ENCODE measurements around the gene PRSS1. TPM values are rescaled to one million over a fixed set of nuclear protein-coding genes. Genes with fewer than 3 reads are reported as not detected.
A peak's percentile ranks its signal among the peaks of the same experiment; 100 is the strongest.
"Not testable (repeated sequence)": the region's sequence is repeated elsewhere in the genome, so short reads cannot be mapped to it uniquely, and the experiment has no call there.

Gene PRSS1
- total RNA-seq, 4 donors from 2014 or later = not detected

DNA sequence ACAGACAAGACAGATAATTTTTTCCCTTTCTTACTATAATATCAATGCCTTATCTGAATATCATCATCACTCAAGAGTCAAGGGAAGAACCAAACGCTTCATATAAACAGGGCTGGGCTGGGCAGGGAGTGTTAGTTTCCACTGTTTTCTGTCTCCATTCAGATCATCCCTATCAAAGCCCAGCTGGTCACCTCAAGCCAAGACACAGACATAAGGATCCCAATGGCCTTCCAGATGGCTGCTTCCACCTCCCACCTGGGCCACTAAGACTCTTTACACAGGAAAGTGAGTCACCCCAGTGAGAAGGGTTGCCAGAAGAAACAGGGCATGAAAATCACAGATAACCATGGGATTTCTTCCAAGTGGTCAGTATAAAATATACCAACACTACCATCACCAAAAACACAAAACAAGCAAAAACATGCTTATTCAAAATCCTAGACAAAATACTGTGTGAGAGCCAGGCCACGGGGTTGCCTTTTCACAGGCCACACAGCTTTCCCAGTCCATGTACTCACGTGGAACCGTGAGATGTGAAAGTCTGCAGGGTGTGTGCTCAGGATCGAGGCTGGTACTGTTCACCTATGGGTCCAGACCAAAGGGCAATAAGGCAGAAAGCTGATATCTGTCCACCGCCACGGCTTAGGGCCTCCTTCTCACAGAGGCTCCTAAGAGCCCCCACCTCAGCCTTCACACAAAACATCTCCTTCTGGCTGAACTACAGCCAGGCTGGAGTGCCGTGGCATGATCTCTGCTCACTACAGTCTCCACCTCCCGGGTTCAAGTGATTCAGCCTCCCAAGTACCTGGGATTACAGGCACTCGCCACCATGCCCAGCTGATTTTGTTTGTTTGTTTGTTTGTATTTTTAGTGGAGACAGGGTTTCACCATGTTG is 5.7 kb downstream of the PRSS1 start:
- H3K27me3 ChIP-seq = no peaks in the 10 kb centered on the region
- no peaks in the 10 kb centered on the region for H3K4me1 ChIP-seq
- H3K36me3 ChIP-seq = no peaks in the 10 kb centered on the region
- intact Hi-C loops (cut with DNase I) = no loop called here
- H3K4me3 ChIP-seq = no peak overlapping the region
- peak overlapping the region in 1 of 4 donors; percentile 14 for H3K27ac ChIP-seq
- TF ChIP-seq POLR2A (IDR thresholded peaks at IDR 0.05) = no peak
- TF ChIP-seq, protein P1, sequence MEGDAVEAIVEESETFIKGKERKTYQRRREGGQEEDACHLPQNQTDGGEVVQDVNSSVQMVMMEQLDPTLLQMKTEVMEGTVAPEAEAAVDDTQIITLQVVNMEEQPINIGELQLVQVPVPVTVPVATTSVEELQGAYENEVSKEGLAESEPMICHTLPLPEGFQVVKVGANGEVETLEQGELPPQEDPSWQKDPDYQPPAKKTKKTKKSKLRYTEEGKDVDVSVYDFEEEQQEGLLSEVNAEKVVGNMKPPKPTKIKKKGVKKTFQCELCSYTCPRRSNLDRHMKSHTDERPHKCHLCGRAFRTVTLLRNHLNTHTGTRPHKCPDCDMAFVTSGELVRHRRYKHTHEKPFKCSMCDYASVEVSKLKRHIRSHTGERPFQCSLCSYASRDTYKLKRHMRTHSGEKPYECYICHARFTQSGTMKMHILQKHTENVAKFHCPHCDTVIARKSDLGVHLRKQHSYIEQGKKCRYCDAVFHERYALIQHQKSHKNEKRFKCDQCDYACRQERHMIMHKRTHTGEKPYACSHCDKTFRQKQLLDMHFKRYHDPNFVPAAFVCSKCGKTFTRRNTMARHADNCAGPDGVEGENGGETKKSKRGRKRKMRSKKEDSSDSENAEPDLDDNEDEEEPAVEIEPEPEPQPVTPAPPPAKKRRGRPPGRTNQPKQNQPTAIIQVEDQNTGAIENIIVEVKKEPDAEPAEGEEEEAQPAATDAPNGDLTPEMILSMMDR (IDR thresholded peaks at IDR 0.05) = no peak
- 65 to 79% methylated on average over 5 to 10 of the region's 10 CpGs for WGBS, 2 donors
- H3K9me3 ChIP-seq = no peaks in the 10 kb centered on the region
- DNase-seq = no peak

DNA sequence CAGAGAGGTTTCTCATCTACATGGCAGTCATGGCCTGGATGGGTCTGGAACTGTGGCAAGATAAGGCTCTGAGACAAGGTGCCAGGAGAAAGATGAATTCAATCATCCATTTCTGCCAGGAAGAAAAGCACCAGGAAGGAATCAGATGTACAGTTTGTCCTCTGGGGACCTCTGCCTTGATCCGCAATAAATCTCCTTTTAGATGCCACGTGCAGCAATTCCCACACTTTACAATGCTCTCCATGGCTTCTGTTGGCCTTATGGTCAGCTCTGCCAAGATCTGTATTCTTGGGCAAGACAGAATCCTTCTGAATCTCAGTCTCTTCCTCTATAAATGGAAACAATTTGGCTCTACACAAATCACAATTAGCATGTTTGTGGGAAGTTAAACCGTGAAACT is 9.0 kb downstream of the PRSS1 start:
- H3K4me3 ChIP-seq; H3K36me3 ChIP-seq; intact Hi-C loops (cut with DNase I); H3K27me3 ChIP-seq; DNase-seq; H3K9me3 ChIP-seq; H3K4me1 ChIP-seq; H3K27ac ChIP-seq: not testable (repeated sequence)
- 67 to 71% methylated on average over 3 of the region's 3 CpGs for WGBS, 2 donors

DNA sequence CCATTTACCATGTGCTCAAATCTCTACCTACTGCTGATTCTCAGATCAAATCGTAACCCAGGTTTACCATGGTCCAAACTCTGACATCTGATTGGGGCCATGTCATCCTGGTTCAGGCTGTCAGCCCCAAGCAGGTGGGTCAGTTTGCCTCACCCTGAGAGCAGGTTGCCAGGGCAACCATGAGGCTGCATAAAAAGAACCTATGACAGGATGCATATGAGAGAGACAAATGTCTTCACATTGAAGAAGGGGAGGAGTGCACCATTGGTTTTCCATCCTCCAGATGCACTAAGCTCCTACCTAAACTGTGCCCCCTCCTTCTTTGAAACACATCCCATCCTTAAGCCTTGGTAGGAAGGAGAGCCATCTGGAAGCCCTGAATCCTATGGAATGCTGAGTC is 10.2 kb downstream of the PRSS1 start:
- Histone ChIP-seq H3K9me3 (no peaks in the 10 kb centered on the region), H3K36me3 (no peaks in the 10 kb centered on the region), H3K27ac (no peak overlapping the region), H3K27me3 (no peaks in the 10 kb centered on the region), H3K4me1 (no peaks in the 10 kb centered on the region), H3K4me3 (no peak overlapping the region)
- 67 to 91% methylated on average over 1 of the region's 1 CpG for WGBS, 2 donors
- intact Hi-C loops (cut with DNase I) = no loop called here
- DNase-seq = no peak
- TF ChIP-seq, protein P1 (IDR thresholded peaks at IDR 0.05) = no peak
- no peak for TF ChIP-seq POLR2A (IDR thresholded peaks at IDR 0.05)

DNA sequence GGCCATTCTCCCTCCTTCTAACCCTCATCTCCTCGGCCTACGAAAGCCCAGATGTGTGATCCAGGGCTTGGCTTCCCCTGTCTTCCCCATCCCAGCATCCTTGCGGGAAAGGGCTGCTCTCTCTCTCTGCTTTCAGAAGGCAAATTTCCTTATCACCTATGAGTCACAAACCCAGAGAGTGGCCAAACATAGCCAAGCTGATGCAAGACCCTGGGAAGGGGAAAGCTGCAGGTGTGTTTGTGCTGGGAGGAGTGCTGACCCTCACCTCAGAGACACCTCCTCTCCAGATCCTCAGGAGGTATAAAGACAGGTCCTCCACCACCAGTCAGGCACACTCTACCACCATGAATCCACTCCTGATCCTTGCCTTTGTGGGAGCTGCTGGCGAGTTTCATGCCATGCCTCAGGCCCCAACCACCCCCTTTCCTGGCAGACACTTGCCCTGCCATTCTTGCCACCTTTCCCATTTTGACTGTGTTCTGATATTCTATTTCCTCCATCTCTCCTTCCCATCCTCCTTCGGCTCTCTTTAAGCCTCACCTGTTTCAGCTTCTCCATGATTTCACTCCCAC is 10.9 kb downstream of the PRSS1 start:
- Histone ChIP-seq H3K36me3 (no peaks in the 10 kb centered on the region), H3K9me3 (no peaks in the 10 kb centered on the region), H3K4me3 (no peak overlapping the region), H3K27me3 (no peaks in the 10 kb centered on the region), H3K27ac (no peak overlapping the region), H3K4me1 (no peaks in the 10 kb centered on the region)
- intact Hi-C loops (cut with DNase I) = no loop called here
- TF ChIP-seq, protein P1 (IDR thresholded peaks at IDR 0.05) = no peak
- TF ChIP-seq POLR2A (IDR thresholded peaks at IDR 0.05) = no peak
- DNase-seq = no peak
- WGBS, 2 donors = 67 to 83% methylated on average over 5 of the region's 5 CpGs

DNA sequence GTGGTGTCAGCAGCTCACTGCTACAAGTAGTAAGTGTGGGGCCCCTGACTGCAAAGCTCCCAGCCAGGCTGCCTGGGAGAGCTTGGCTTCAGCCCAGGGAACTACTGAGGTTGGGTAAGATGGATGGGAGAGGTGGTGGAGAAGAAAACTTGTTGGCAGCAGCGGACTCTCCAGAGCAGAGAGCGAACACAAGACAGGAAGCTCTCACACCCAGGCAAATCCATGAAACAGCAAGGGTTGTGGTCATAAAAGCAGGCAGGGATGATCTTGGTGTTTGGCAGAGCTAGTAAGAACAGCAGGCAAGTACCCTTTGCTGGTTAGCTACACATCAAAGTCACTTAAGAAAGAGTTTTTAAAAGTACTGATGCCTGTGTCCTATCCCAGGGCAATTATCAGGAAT is 12.3 kb downstream of the PRSS1 start:
- H3K27me3 ChIP-seq; intact Hi-C loops (cut with DNase I); H3K4me1 ChIP-seq; DNase-seq; H3K9me3 ChIP-seq; H3K27ac ChIP-seq; H3K36me3 ChIP-seq; H3K4me3 ChIP-seq: not testable (repeated sequence)
- 78 to 100% methylated on average over 1 to 2 of the region's 2 CpGs for WGBS, 2 donors

DNA sequence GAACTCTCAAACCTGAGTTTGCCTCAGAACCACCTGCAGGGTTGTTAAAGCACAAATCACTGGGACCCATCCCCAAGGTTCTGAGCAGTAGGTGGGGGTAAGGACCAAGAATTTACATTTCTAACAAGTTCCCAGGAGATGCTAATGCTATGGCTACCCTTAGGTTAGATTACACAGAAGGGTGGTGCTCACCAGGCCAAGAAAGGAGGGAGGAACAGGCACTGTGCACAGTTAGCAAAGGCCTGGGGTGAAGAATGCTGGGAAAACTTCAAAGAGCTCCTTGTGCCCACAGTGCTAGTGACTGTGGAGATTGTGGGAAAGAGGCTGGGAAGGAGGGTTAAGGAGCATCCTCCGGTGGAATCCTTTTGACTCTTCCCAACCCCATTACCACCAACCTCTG is 12.8 kb downstream of the PRSS1 start:
- Histone ChIP-seq H3K27ac (no peak overlapping the region), H3K4me3 (no peak overlapping the region), H3K36me3 (no peaks in the 10 kb centered on the region), H3K4me1 (no peaks in the 10 kb centered on the region), H3K27me3 (no peaks in the 10 kb centered on the region), H3K9me3 (no peaks in the 10 kb centered on the region)
- no peak for DNase-seq
- 64 to 100% methylated on average over 1 of the region's 1 CpG for WGBS, 2 donors
- TF ChIP-seq, protein P1 (IDR thresholded peaks at IDR 0.05) = no peak
- TF ChIP-seq POLR2A (IDR thresholded peaks at IDR 0.05) = no peak
- intact Hi-C loops (cut with DNase I) = no loop called here

Measured in esophagus squamous epithelium (tissue), 5 donors.